PC-9 (cell line): ENCODE data around the gene KCNC1. TPM values are rescaled to one million over a fixed set of nuclear protein-coding genes. Genes with fewer than 3 reads are reported as not detected.

ENCODE experiments used
- BruUV-seq: library from RNA; stranded (reverse); fragments of 400-500 nt; replicated peaks from 2 replicates; lab custom pipeline; 2021; lab: Mats Ljungman, UMichigan
- CTCF ChIA-PET: fragments of 300-600 bp; sonication (Branson Sonifier 250); formaldehyde crosslinking; loops from one replicate; lab custom pipeline; 2022; ENCODE audit warnings: antibody characterized with exemption; lab: Charles Lee
- POLR2A ChIA-PET: fragments of 300-600 bp; sonication (Branson Sonifier 250); formaldehyde crosslinking; loops from one replicate; lab custom pipeline; 2022; ENCODE audit warnings: antibody characterized with exemption; ENCODE audit not compliant: unreplicated experiment; lab: Charles Lee
- DNase-seq, 2 experiments: peaks; one replicate each; pipeline versions ENCODE4 v3.0.0 to v3.0.0-alpha.2; 2015 to 2022; ENCODE audit warnings: mixed read lengths in 1 of 2
- H2AFZ ChIP-seq: fragments of 200-600 bp; sonication (generic); 2 replicates; pipeline ENCODE4 v1.8.1; 2017; ENCODE audit warnings: antibody characterized with exemption
- H3F3A ChIP-seq: fragments of 200-600 bp; sonication (generic); 2 replicates; pipeline ENCODE4 v1.8.1; 2017; ENCODE audit warnings: antibody characterized with exemption, mild to moderate bottlenecking, low read depth; ENCODE audit not compliant: insufficient read depth
- H3K27ac ChIP-seq: fragments of 200-600 bp; sonication (generic); 2 replicates; pipeline ENCODE4 v1.6.1; 2016; ENCODE audit warnings: mixed run types
- H3K27me3 ChIP-seq: fragments of 200-600 bp; sonication (generic); 2 replicates; pipeline ENCODE4 v1.6.1; 2016; ENCODE audit warnings: low read depth, mixed run types; ENCODE audit not compliant: insufficient read depth
- H3K36me3 ChIP-seq: fragments of 200-600 bp; sonication (generic); 2 replicates; pipeline ENCODE4 v1.6.1; 2016; ENCODE audit warnings: low read depth, mixed run types
- H3K4me1 ChIP-seq: fragments of 200-600 bp; sonication (generic); replicated peaks from 2 replicates; pipeline ENCODE4 v1.6.1; 2016; ENCODE audit warnings: mixed run types; ENCODE audit not compliant: insufficient read depth
- H3K4me2 ChIP-seq: fragments of 200-600 bp; sonication (generic); 2 replicates; pipeline ENCODE4 v1.6.1; 2017; ENCODE audit warnings: mixed run types
- H3K4me3 ChIP-seq: fragments of 200-600 bp; sonication (generic); 2 replicates; pipeline ENCODE4 v1.6.1; 2016; ENCODE audit warnings: mixed run types
- H3K79me2 ChIP-seq: fragments of 200-600 bp; sonication (generic); 2 replicates; pipeline ENCODE4 v1.6.1; 2017; ENCODE audit warnings: low read depth, mixed run types
- H3K9me2 ChIP-seq: fragments of 200-600 bp; sonication (generic); 2 replicates; pipeline ENCODE4 v1.8.1; 2017; ENCODE audit warnings: mild to moderate bottlenecking; ENCODE audit not compliant: insufficient read depth
- H3K9me3 ChIP-seq: fragments of 200-600 bp; sonication (generic); 2 replicates; pipeline ENCODE4 v1.8.1; 2016; ENCODE audit warnings: low read depth; ENCODE audit not compliant: insufficient read depth
- H4K20me1 ChIP-seq: fragments of 200-600 bp; sonication (generic); 2 replicates; pipeline ENCODE4 v1.8.1; 2017; ENCODE audit not compliant: insufficient read depth
- CTCF ChIP-seq: fragments of 200-600 bp; sonication (generic); conservative IDR thresholded peaks from 2 replicates; pipeline ENCODE4 v1.6.1; 2017; ENCODE audit warnings: mixed run types, antibody characterized with exemption, mild to moderate bottlenecking, moderate library complexity
- EZH2 ChIP-seq: fragments of 200-600 bp; sonication (generic); IDR thresholded peaks from 2 replicates; pipeline ENCODE4 v1.8.0; 2017; ENCODE audit warnings: antibody characterized with exemption, low read depth
- intact Hi-C: fragments of 100-400 bp; cut with micrococcal nuclease; formaldehyde crosslinking; loops from one replicate; pipeline ENCODE4 v1.10.0; 2022; ENCODE audit not compliant: unreplicated experiment
- total RNA-seq: library from RNA; stranded (reverse); gene quantifications from 2 replicates; pipeline ENCODE4 v1.2.3, GENCODE V29; 2021

KCNC1 gene
- total RNA-seq, 1 experiment from 2014 or later: not detected

- H3F3A ChIP-seq: no peaks in the 10 kb centered on the region
- ChIA-PET POLR2A (no interaction called here), CTCF (no interaction called here)
- H3K27me3 ChIP-seq: peaks cover 30% of the 10 kb centered on the region; the same call in 1 of the 2 replicates
- BruUV-seq: no TSS peak
- H3K4me1 ChIP-seq: no peaks in the 10 kb centered on the region
- H3K79me2 ChIP-seq: no peaks in the 10 kb centered on the region
- no peak overlapping the region for H2AFZ ChIP-seq
- intact Hi-C loops: no loop called here
- H3K9me2 ChIP-seq: no peaks in the 10 kb centered on the region
- no peak overlapping the region for H3K4me2 ChIP-seq
- TF ChIP-seq CTCF (no peak), EZH2 (no peak)
- no peaks in the 10 kb centered on the region for H3K9me3 ChIP-seq
- DNase-seq: no peak
- no peaks in the 10 kb centered on the region for H4K20me1 ChIP-seq
- H3K27ac ChIP-seq: no peak overlapping the region
- H3K36me3 ChIP-seq: no peaks in the 10 kb centered on the region
- no peak overlapping the region for H3K4me3 ChIP-seq
Measured at GRCh38 chr11:17772704-17773600, 38.4 kb downstream of the KCNC1 start.

GRCh38 chr11:17773674-17774073, 39.1 kb downstream of the KCNC1 start:
- H3K9me3 ChIP-seq: no peaks in the 10 kb centered on the region
- no peaks in the 10 kb centered on the region for H3K36me3 ChIP-seq
- H2AFZ ChIP-seq: no peak overlapping the region
- H3K79me2 ChIP-seq: no peaks in the 10 kb centered on the region
- intact Hi-C loops: no loop called here
- H3F3A ChIP-seq: no peaks in the 10 kb centered on the region
- peaks cover 36% of the 10 kb centered on the region; the same call in 1 of the 2 replicates for H3K27me3 ChIP-seq
- no peaks in the 10 kb centered on the region for H4K20me1 ChIP-seq
- TF ChIP-seq CTCF (no peak), EZH2 (no peak)
- no peaks in the 10 kb centered on the region for H3K9me2 ChIP-seq
- no peak for DNase-seq
- POLR2A ChIA-PET: no interaction called here
- no peak overlapping the region for H3K27ac ChIP-seq
- CTCF ChIA-PET: no interaction called here
- H3K4me1 ChIP-seq: no peaks in the 10 kb centered on the region
- no TSS peak for BruUV-seq
- H3K4me3 ChIP-seq: no peak overlapping the region
- no peak overlapping the region for H3K4me2 ChIP-seq

GRCh38 chr11:17774232-17775034, 39.9 kb downstream of the KCNC1 start:
- H3K4me2 ChIP-seq: no peak overlapping the region
- no peak overlapping the region for H3K4me3 ChIP-seq
- no peaks in the 10 kb centered on the region for H3F3A ChIP-seq
- intact Hi-C loops: no loop called here
- POLR2A ChIA-PET: interaction anchor here (0.6 kb wide), 1 partner anchor 8 kb away, joined by 3 read pairs; no protein-coding TSS in a partner anchor
- no peaks in the 10 kb centered on the region for H3K9me3 ChIP-seq
- CTCF ChIA-PET: no interaction called here
- H2AFZ ChIP-seq: no peak overlapping the region
- no peak for TF ChIP-seq CTCF
- no peak for TF ChIP-seq EZH2
- H3K27me3 ChIP-seq: peaks cover 36% of the 10 kb centered on the region; the same call in 1 of the 2 replicates
- H3K27ac ChIP-seq: no peak overlapping the region
- DNase-seq: no peak
- no peaks in the 10 kb centered on the region for H4K20me1 ChIP-seq
- H3K9me2 ChIP-seq: no peaks in the 10 kb centered on the region
- no peaks in the 10 kb centered on the region for H3K4me1 ChIP-seq
- BruUV-seq: no TSS peak
- H3K79me2 ChIP-seq: no peaks in the 10 kb centered on the region
- no peaks in the 10 kb centered on the region for H3K36me3 ChIP-seq
